GM19043 (cell line): ENCODE results near the gene PARD6A.

Experiments used
- ATAC-seq: cut with Tn5 transposase; IDR thresholded peaks from one replicate; pipeline ENCODE4 v1.9.1; 2021; ENCODE audit warnings: low read depth; ENCODE audit not compliant: unreplicated experiment

Gene PARD6A

GRCh38 chr16:67660564-67661028 lies at the start of gene PARD6A:
TSS of gene PARD6A (plus strand) at chr16:67660960. CDS start at chr16:67661039, 79 bp downstream.
- peak; percentile 79 for ATAC-seq

GRCh38 chr16:67613808-67614207 lies 47.0 kb upstream of the PARD6A start:
- no peak for ATAC-seq

GRCh38 chr16:67628216-67628615 lies 32.5 kb upstream of the PARD6A start:
- no peak for ATAC-seq

- no peak for ATAC-seq
Observed at GRCh38 chr16:67632415-67633172, 28.2 kb upstream of the PARD6A start.

DNA sequence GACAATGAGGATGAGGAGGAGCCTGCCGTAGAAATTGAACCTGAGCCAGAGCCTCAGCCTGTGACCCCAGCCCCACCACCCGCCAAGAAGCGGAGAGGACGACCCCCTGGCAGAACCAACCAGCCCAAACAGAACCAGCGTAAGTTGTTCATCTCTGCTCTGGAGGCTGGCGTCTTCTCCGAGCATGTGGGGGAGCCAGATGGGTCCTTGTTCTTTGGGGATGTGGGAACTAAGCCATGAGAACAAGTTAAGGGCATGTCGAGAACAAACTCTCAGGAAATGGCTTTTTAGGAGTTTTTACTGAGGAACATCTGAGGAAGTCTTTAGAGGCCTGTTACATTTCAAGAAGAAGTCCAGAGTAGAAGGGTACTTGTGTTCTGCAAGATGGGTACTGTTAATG lies 24.0 kb upstream of the PARD6A start:
- no peak for ATAC-seq

DNA sequence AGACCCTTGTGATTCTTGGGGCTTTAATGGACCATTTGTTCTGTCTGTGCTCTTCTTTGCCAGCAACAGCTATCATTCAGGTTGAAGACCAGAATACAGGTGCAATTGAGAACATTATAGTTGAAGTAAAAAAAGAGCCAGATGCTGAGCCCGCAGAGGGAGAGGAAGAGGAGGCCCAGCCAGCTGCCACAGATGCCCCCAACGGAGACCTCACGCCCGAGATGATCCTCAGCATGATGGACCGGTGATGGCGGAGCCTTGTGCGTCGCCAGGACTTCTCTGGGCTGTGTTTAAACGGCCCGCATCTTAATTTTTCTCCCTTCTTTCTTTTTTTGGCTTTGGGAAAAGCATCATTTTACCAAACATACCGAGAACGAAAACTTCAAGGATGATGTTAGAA lies 23.1 kb upstream of the PARD6A start:
- no peak for ATAC-seq

GRCh38 chr16:67641779-67642708 lies 18.7 kb upstream of the PARD6A start:
- ATAC-seq = no peak

DNA sequence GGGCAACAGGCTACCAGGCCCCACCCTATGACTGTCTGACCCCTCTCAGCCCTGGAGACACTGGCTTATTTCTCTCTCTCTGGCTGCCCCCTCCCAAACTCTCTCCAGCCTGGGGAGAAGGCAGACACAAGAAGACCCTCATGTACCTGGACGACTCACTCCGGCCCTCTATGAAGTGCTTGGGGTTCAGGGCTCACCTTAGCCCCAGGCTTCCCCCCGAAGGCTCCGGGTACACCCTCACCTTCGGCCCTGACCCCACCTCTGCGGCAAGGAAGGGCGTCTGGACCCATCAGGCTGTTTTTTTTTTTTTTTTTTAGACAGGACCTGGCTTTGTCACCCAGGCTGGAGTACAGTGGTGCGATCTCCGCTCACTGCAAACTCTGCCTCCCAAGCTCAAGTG lies 16.7 kb upstream of the PARD6A start:
- no peak for ATAC-seq

- no peak for ATAC-seq
Observed at GRCh38 chr16:67645397-67646121, 15.2 kb upstream of the PARD6A start.

- ATAC-seq = no peak
Observed at GRCh38 chr16:67647111-67647651, 13.6 kb upstream of the PARD6A start.

- no peak for ATAC-seq
Observed at GRCh38 chr16:67647681-67648080, 13.1 kb upstream of the PARD6A start.

- no peak for ATAC-seq
Observed at GRCh38 chr16:67648088-67648763, 12.5 kb upstream of the PARD6A start.

DNA sequence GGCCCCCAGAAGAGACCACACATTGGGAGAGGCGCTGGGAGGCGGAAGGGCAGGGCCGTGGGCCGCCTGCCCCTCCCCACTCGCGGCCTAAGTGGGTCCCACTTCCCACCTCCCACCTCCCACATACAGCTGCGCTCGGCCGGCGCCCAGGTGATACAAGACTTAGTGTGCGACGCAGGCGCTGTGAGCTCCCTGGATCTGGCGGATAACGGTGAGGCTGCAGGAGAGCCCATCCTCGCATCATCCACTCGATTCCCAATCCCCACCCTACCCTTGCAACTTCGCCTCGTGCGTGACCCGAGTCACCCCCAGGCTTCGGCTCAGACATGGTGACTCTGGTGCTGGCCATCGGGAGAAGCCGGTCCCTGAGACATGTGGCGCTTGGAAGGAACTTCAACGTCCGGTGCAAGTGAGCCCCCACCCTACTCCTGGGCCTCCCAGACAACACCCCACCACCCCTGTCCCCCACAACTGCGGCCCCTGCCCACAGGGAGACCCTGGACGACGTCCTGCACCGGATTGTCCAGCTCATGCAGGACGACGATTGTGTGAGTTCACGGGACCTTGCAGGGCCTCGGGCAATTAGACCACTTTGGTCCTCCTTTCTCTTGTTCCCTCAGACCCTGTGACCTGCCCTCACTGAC lies 11.9 kb upstream of the PARD6A start:
- no peak for ATAC-seq

- ATAC-seq = no peak
Observed at GRCh38 chr16:67649494-67649931, 11.2 kb upstream of the PARD6A start.

GRCh38 chr16:67650023-67650422 lies 10.7 kb upstream of the PARD6A start:
- no peak for ATAC-seq

- no peak for ATAC-seq
Observed at GRCh38 chr16:67651039-67651438, 9.7 kb upstream of the PARD6A start.

GRCh38 chr16:67651847-67652246 lies 8.9 kb upstream of the PARD6A start:
- no peak for ATAC-seq

DNA sequence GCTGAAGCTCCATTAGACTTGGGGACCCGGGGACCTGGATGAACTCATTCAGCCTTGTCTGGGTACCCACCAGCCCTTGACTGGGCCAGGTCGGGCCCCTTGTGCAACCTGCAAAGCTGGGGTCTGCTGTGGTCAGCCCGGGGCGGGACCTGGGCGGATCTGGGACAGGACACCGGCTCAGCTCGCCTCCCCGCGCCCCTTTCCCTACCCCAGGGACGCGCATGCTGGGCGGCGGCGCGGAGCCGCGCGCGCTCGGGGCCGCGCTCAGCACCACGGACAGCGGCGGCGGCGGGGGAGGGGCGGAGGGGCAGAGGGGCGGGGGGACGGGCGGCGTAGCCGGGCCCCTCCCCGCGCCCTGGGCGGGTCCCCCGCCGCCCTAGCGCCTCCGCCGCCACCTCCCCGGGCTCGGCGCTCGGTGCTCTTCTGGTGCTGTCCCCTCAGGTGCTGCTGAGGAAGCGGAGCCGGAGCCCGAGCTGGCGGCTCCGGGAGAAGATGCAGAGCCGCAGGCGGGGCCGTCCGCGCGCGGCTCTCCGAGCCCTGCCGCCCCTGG lies 8.1 kb upstream of the PARD6A start:
- ATAC-seq = no peak

- ATAC-seq = no peak
Observed at GRCh38 chr16:67653128-67653788, 7.5 kb upstream of the PARD6A start.
